SK-N-MC (cell line): ENCODE measurements around the gene TELO2.

Source experiments
- EZH2 ChIP-seq: fragments of 200-600 bp; sonication (generic); IDR thresholded peaks from one replicate; pipeline ENCODE4 v1.6.1; 2017; ENCODE audit warnings: antibody characterized with exemption
- POLR2AphosphoS5 ChIP-seq: IDR thresholded peaks from 2 replicates; pipeline ENCODE4 v1.6.1; 2012; ENCODE audit warnings: mild to moderate bottlenecking, low read depth, low read length, borderline replicate concordance

DNA sequence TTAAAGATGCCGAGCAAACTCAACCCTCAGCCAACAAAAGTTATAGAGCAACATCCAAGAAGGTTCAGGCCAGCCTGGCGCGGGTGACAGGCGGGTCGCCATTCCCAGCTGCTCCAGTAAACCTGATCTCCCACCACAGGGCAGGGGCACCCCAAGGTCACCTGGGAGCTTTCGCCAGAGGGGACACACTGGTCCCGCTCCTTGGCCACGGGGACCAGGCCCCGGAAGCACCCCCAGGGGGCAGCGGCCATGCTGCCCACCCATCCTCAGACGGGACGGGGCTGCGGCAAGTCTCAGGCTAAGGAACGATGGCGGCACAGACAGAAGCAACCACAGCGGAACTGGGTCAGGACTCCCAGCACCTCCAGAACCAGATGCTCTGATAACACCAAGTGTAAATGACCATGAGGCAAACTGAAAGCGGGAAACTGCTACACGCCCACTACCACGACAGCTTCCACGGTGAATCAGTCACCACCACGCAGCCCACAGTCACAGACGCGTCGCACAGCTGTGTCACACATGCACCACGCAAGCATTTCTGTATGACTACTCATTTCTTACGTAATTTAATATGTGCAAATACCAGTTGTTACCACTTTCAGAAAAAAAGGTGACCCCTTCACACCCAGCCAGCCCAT, 34.7 kb upstream of the TELO2 start:
- TF ChIP-seq EZH2 (no peak), POLR2AphosphoS5 (no peak)
